ENCODE data around the gene CCT8.

DNA sequence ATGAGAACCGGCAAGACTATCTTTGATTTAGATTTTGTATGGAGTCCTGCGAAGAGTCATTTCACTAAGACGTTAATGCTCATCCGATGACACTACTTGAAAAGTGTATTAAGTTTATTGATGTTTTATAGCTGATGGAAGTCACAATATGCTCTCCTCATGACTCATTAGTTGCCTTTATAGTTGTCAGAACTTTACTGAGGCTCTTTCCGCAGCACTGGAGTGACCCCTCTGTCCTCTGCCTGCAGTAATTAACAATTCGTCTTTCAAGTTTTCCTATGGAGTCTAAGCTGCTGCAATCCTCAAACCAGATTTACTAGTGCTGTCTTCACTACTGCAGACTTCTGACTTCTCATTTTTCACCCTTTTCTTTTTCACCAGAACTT is 48.1 kb downstream of the CCT8 start:
- no peak for TF ChIP-seq EZH2 (IDR thresholded peaks at IDR 0.05; ENCODE audit: borderline replicate concordance, insufficient read depth, low read length, poor library complexity, severe bottlenecking)
- TF ChIP-seq TAF1 (IDR thresholded peaks at IDR 0.05; ENCODE audit: low read depth): no peak
- TF ChIP-seq CTCF (IDR thresholded peaks at IDR 0.05; ENCODE audit: poor library complexity, severe bottlenecking): no peak
- no peak for TF ChIP-seq POLR2AphosphoS5 (IDR thresholded peaks at IDR 0.05)

Measured in neural cell (in vitro differentiated cells).